VCaP (cell line): ENCODE results near the gene ADCY5.

Experiments
- H3K27ac ChIP-seq: fragments of 450-650 bp; 2 replicates; pipeline ENCODE4 v1.5.1; 2017
- TF ChIP-seq, protein P1 (sequence below): fragments of 450-650 bp; conservative IDR thresholded peaks from 2 replicates; pipeline ENCODE4 v1.5.1; 2017; ENCODE audit warnings: mild to moderate bottlenecking, moderate library complexity

ADCY5 gene

DNA sequence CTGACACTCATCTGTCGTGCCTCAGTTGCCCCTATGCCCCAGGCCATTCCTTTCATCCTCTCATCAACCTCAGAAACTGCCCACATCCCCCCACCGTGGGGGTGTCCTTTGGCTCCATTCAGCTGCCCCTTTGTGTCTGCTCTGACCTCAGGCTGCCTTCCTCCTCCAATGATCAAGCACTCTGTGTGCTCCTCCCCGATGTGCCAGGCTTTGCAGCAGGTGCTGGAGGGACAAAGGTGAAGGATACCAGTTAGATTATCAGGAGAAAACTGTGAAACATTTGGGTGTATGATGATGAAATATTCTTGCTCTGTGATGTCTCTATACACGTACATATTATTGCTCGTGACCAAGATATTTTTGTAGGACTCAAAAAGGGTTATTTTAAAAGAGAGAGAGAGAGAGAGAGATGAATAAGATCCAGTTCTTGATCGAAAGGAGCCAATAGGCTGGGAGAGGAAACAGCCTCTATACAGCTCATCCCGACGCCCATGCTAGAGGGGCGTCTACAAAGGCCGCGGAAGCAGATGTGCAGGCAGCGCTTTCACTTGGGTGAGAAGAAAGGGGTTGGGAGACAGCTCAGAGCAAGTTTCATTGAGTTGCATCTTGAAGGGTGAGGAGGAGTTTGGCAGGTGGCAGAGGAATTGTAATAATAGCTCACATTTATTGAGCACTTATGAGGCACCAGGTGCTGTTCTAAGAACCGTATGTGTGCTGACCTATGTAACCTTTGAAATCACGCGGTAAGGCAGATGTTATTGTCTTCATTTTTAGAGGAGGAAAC lies 28.3 kb upstream of the ADCY5 start:
- TF ChIP-seq, protein P1, sequence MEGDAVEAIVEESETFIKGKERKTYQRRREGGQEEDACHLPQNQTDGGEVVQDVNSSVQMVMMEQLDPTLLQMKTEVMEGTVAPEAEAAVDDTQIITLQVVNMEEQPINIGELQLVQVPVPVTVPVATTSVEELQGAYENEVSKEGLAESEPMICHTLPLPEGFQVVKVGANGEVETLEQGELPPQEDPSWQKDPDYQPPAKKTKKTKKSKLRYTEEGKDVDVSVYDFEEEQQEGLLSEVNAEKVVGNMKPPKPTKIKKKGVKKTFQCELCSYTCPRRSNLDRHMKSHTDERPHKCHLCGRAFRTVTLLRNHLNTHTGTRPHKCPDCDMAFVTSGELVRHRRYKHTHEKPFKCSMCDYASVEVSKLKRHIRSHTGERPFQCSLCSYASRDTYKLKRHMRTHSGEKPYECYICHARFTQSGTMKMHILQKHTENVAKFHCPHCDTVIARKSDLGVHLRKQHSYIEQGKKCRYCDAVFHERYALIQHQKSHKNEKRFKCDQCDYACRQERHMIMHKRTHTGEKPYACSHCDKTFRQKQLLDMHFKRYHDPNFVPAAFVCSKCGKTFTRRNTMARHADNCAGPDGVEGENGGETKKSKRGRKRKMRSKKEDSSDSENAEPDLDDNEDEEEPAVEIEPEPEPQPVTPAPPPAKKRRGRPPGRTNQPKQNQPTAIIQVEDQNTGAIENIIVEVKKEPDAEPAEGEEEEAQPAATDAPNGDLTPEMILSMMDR: no peak
- H3K27ac ChIP-seq: no peak overlapping the region

DNA sequence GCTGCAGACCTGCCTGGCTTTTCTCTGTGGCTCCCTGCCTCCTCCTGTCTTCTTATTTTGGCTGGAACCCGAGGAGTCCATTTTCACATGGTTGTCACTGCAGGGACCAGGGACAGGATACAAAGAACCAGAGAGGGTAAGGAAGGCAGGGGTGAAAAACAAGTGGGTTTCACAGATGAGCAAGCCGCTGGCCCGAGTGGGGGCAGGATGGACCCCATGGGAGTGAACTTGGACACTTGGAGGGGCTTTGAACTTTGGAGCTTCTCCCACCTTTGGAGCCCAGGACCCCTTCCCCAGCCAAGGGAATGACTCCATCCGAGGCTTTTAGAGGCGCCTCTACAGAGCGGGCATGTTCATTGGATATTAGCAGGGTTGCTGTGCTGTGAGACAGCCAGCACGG lies 26.9 kb upstream of the ADCY5 start:
- TF ChIP-seq, protein P1: no peak
- H3K27ac ChIP-seq: peak overlapping the region; percentile 33; the same call in 1 of the 2 replicates

DNA sequence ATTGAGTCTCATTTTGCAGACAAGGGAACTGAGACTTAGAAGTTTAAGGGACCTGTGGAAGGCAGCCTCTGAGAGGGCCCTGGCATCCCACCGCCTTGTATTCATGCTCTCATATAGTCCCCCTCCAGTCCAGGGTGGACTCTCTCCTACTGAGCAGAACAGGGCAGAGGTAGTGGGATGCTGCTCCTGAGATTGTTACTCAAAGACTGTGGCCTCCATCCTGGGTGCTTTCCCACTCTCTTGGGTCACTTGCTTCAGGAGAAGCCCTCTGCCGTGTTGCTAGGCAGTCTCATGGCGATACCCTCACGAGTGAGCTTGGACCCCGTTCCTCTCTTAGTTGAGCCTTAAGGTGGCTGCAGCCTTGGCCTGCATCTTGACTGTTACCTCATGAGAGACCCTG lies 22.2 kb upstream of the ADCY5 start:
- TF ChIP-seq, protein P1: no peak
- H3K27ac ChIP-seq: no peak overlapping the region

DNA sequence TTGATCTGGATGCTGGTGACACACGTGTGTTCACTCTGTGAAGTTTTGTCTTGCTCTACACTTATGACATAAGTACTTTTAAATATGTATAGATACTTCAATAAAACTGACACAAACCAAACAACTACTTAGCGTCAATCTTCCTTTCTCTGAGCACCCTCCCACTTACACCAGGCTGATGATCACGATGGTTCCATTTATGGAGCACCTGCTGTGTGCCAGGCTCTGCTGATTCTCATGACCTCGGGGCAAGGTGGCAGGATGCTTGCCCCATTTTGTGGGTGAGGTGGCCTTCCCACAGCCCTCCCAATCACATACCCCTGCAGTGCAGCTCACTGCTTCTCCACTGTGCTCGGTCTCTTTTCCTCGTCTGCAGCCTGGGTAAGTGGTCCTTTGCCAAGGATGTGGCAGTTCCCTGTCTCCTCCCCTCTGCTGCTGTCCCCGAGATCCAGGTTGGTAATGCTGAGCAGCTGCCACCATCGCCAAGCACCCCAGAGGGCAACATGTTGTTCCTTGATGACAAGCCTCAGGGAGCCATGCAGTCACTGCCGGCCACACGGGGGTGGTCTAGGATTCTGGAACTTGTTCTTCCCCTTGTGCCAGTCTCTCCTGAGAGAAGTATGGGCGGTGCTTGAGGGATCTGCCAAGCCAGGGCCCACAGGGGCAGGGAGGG lies 20.6 kb upstream of the ADCY5 start:
- TF ChIP-seq, protein P1: no peak
- H3K27ac ChIP-seq: no peak overlapping the region

DNA sequence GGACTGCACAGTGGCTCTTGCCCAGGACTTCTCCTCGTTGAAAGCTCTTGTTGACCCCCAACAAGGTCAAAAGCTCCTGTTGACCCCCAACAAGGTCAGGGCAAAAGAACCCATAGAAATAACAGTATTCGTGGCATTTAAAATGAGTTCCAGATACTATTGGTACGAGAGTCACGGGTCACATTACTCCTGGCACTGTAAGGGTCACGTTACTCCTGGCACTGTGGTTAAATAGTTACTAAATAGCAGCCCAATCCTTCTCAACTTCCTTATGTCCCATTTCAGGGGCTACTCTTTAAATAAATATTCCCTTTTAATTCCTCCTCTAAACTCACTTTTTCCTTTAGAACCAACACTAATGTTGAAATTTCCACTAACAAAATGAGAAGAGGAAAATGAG lies 18.2 kb upstream of the ADCY5 start:
- TF ChIP-seq, protein P1: no peak
- no peak overlapping the region for H3K27ac ChIP-seq

DNA sequence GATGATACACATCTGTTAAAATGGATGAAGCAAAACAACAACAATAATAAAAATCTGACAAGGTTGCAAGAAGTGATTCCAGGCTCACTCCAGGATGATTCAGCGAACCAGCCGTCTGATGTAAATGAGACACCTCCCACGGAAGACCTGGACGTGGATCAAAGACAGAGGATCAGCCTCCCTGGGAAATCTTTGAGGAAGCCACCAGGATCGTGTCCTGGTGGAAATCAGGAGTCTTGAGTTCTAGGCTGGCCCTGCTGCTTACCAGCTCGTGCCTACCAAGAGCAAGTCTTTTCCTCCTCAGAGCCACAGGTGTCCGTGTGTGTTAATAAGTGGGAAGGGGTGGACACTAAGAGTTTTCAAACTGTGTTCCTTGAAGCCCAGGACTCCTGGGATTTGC lies 15.3 kb upstream of the ADCY5 start:
- H3K27ac ChIP-seq: no peak overlapping the region
- TF ChIP-seq, protein P1: no peak

DNA sequence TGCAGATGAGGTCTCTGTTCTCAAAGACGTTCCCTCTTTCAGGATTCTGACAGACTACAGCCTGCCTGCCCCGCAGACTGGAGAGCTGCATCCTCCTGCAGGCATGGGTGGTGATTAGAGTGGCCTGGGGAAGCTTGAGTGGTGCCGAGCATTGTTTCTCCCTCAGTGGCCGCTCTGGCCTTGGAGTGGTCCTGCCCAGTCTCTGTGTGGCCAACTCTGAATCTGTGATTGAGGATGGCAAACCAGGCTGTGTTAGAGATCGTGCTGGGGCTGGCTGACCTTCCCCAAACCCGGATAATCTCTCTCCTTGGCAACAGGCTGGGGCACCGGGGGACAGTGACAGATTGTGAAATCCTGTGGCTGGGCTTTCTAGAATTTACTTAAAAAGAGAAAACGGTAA lies 11.0 kb upstream of the ADCY5 start:
- TF ChIP-seq, protein P1: no peak

More for the DNA sequence above, 11.0 kb upstream of the ADCY5 start:
- H3K27ac ChIP-seq: no peak overlapping the region
